ENCODE results near the gene CHAF1B. TPM values are rescaled to one million over a fixed set of nuclear protein-coding genes. Genes with fewer than 3 reads are reported as not detected.

Gene CHAF1B
- total RNA-seq, 6 experiments from 2014 or later = 0.27 to 2.1 (median 0.72) TPM

- H3K9me3 ChIP-seq = no peaks in the 10 kb centered on the region
- H3K4me1 ChIP-seq = no peaks in the 10 kb centered on the region
- ATAC-seq = no peak
- intact Hi-C loops (cut with DNase I) = no loop called here
- no peak overlapping the region for H3K4me3 ChIP-seq
- 90% methylated on average over 7 of the region's 8 CpGs for WGBS (ENCODE audit: insufficient coverage, low coverage, low lambda C conversion rate, missing lambda C conversion rate)
- no peak for TF ChIP-seq POLR2A (IDR thresholded peaks at IDR 0.05)
- no peak for TF ChIP-seq CTCF (IDR thresholded peaks at IDR 0.05)
- DNase-seq = no peak
- H3K27ac ChIP-seq = no peak overlapping the region
- no peaks in the 10 kb centered on the region for H3K36me3 ChIP-seq
- no peaks in the 10 kb centered on the region for H3K27me3 ChIP-seq
Measured at GRCh38 chr21:36400719-36401118, 15.5 kb downstream of the CHAF1B start.

- no peak for TF ChIP-seq POLR2A (IDR thresholded peaks at IDR 0.05)
- no peak for TF ChIP-seq CTCF (IDR thresholded peaks at IDR 0.05)
- no peaks in the 10 kb centered on the region for H3K4me1 ChIP-seq
- WGBS (ENCODE audit: insufficient coverage, low coverage, low lambda C conversion rate, missing lambda C conversion rate) = 81% methylated on average over 1 of the region's 1 CpG
Measured at GRCh38 chr21:36402339-36402738, 17.1 kb downstream of the CHAF1B start.

GRCh38 chr21:36403713-36404112 is 18.5 kb downstream of the CHAF1B start:
- intact Hi-C loops (cut with DNase I) = no loop called here
- H3K9me3 ChIP-seq = no peaks in the 10 kb centered on the region
- H3K27ac ChIP-seq = no peak overlapping the region
- ATAC-seq = peak in 1 of 4 donors; percentile 14
- no peaks in the 10 kb centered on the region for H3K4me1 ChIP-seq
- no peak for DNase-seq
- no peaks in the 10 kb centered on the region for H3K36me3 ChIP-seq
- no peaks in the 10 kb centered on the region for H3K27me3 ChIP-seq
- 100% methylated on average over 2 of the region's 5 CpGs for WGBS (ENCODE audit: insufficient coverage, low coverage, low lambda C conversion rate, missing lambda C conversion rate)
- no peak for TF ChIP-seq POLR2A (IDR thresholded peaks at IDR 0.05)
- H3K4me3 ChIP-seq = no peak overlapping the region

More at GRCh38 chr21:36402339-36402738, 17.1 kb downstream of the CHAF1B start:
- no peak overlapping the region for H3K27ac ChIP-seq
- no peak for ATAC-seq
- DNase-seq = no peak
- intact Hi-C loops (cut with DNase I) = no loop called here
- H3K36me3 ChIP-seq = no peaks in the 10 kb centered on the region
- no peak overlapping the region for H3K4me3 ChIP-seq
- no peaks in the 10 kb centered on the region for H3K27me3 ChIP-seq
- no peaks in the 10 kb centered on the region for H3K9me3 ChIP-seq

GRCh38 chr21:36408568-36408967 is 23.4 kb downstream of the CHAF1B start:
- intact Hi-C loops (cut with DNase I) = no loop called here
- no peak for DNase-seq
- WGBS (ENCODE audit: insufficient coverage, low coverage, low lambda C conversion rate, missing lambda C conversion rate) = 96% methylated on average over 6 of the region's 6 CpGs

GRCh38 chr21:36411301-36411700 is 26.1 kb downstream of the CHAF1B start:
- TF ChIP-seq CTCF (IDR thresholded peaks at IDR 0.05) (no peak), POLR2A (IDR thresholded peaks at IDR 0.05) (no peak)
- H3K36me3 ChIP-seq = no peaks in the 10 kb centered on the region
- DNase-seq (no peak), ATAC-seq (no peak)
- no peak overlapping the region for H3K27ac ChIP-seq
- WGBS (ENCODE audit: insufficient coverage, low coverage, low lambda C conversion rate, missing lambda C conversion rate) = 92% methylated on average over 7 of the region's 10 CpGs
- H3K4me3 ChIP-seq = no peak overlapping the region
- intact Hi-C loops (cut with DNase I) = no loop called here
- H3K27me3 ChIP-seq = no peaks in the 10 kb centered on the region
- H3K4me1 ChIP-seq = no peaks in the 10 kb centered on the region
- no peaks in the 10 kb centered on the region for H3K9me3 ChIP-seq

More at GRCh38 chr21:36408568-36408967, 23.4 kb downstream of the CHAF1B start:
- Histone ChIP-seq H3K27me3 (no peaks in the 10 kb centered on the region), H3K4me1 (no peaks in the 10 kb centered on the region), H3K36me3 (no peaks in the 10 kb centered on the region), H3K9me3 (no peaks in the 10 kb centered on the region), H3K27ac (no peak overlapping the region), H3K4me3 (no peak overlapping the region)
- TF ChIP-seq CTCF (IDR thresholded peaks at IDR 0.05) = no peak
- no peak for TF ChIP-seq POLR2A (IDR thresholded peaks at IDR 0.05)
- ATAC-seq = no peak

All from right lobe of liver (tissue), 6 donors.